Activated naive CD4-positive, alpha-beta T cell treated with anti-CD3 and anti-CD28 coated beads, Interleukin-2, amount 50 U/mL, for 24 hours (primary cell): ENCODE results near the gene BAG3.
A peak's percentile ranks its signal among the peaks of the same experiment; 100 is the strongest.

Source experiments
- H3K27ac Mint-ChIP-seq: one replicate; pipeline ENCODE4 v1.8.0; 2021; ENCODE audit warnings: mild to moderate bottlenecking, mixed read lengths
- H3K27me3 Mint-ChIP-seq: one replicate; pipeline ENCODE4 v1.8.0; 2021; ENCODE audit warnings: mixed read lengths
- H3K36me3 Mint-ChIP-seq: one replicate; pipeline ENCODE4 v1.8.0; 2021; ENCODE audit warnings: mixed read lengths
- H3K4me1 Mint-ChIP-seq: one replicate; pipeline ENCODE4 v1.8.0; 2021; ENCODE audit warnings: mixed read lengths
- H3K4me3 Mint-ChIP-seq: one replicate; pipeline ENCODE4 v1.8.0; 2021; ENCODE audit warnings: mild to moderate bottlenecking, mixed read lengths
- H3K9me3 Mint-ChIP-seq: one replicate; pipeline ENCODE4 v1.8.0; 2021; ENCODE audit warnings: mixed read lengths

Gene BAG3

DNA sequence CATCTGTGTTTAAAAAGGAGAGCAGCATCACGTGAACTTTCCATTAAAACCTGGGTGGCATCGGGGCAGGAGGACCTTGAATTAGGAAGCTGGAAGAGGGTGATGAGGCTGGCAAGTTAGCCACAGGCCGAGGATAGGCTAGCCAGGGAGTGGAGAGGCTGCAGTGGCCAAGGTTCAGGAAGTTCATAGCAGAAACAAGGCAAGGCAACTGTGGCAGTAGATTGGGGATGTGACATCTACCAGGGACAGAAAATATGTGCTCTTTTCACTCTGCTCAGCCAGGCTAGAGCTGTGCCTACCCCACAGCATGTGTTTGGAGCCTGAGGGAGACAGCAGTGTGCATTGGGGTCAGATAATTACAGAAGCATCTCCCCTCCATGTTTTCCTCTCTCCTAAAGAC lies 72.4 kb downstream of the BAG3 start:
- Mint-ChIP-seq H3K27ac (peak overlapping the region; percentile 71), H3K9me3 (no peaks in the 10 kb centered on the region), H3K4me3 (no peak overlapping the region), H3K27me3 (no peaks in the 10 kb centered on the region), H3K36me3 (peaks cover 2% of the 10 kb centered on the region), H3K4me1 (peaks cover 40% of the 10 kb centered on the region)

DNA sequence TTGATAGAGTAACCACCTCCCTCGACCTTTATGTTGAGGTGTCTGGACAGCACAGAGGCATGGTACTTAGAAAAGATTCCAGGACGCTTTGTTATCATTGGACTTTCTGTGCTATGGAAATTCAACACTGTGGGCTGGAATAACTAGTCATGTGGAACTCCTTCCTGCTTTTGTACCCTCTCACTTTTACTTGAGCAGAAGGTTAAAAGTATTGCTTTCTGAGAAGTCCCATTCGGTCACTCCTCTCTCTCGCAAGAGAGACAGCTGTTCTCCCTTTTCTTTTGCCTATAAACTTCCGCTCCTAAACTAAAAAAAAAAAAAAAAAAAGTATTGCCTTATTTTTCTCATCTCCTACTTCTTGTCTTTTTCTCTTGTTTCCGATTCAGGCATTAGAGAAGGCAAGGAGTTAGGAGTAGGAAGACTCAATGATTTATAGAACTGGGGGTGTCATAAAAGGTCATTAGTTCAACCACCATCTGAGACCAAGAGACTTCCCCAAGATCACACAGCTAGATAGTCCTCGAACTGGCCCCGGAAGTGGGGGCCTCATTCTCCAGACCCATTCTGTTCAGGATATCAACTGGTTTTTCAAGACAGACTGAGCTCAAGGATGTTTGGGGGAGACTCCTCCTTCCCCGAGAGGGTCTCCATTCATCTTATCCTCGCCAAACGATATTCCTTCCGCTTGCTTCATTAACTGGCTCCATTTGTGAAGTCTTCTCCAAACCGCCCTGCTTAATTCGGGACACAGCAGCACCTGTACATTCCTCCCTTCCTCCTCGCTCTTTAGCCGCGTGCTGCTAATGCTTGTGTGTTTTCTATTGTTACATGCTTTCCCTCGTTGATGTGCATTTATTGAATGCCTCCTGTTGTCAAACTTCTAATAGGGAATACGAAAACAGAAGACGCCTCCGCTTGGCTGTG lies 73.7 kb downstream of the BAG3 start:
- Mint-ChIP-seq H3K27me3 (no peaks in the 10 kb centered on the region), H3K4me1 (peaks cover 53% of the 10 kb centered on the region), H3K9me3 (no peaks in the 10 kb centered on the region), H3K36me3 (peaks cover 2% of the 10 kb centered on the region), H3K4me3 (peak overlapping the region; percentile 70), H3K27ac (peak overlapping the region; percentile 24)

DNA sequence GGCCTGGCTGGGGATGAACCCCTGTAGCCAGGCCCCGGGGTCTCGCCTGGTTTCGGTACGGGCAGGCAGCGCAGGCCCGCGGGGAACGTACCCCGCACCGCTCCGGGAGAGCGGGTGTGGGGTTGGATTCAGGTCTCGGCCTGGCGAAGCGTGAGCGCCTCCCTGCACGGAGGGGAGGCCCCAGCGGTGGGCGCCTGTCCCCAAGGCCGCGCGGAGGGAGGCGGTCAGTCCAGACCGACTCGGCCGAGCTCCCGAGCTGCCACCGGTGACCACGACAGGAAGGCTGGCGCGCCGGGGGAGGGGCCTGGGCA lies 74.3 kb downstream of the BAG3 start:
- peaks cover 2% of the 10 kb centered on the region for H3K36me3 Mint-ChIP-seq
- peak overlapping the region; percentile 24 for H3K27ac Mint-ChIP-seq
- H3K4me3 Mint-ChIP-seq: peak overlapping the region; percentile 70
- no peaks in the 10 kb centered on the region for H3K9me3 Mint-ChIP-seq
- H3K27me3 Mint-ChIP-seq: no peaks in the 10 kb centered on the region
- peaks cover 58% of the 10 kb centered on the region for H3K4me1 Mint-ChIP-seq

DNA sequence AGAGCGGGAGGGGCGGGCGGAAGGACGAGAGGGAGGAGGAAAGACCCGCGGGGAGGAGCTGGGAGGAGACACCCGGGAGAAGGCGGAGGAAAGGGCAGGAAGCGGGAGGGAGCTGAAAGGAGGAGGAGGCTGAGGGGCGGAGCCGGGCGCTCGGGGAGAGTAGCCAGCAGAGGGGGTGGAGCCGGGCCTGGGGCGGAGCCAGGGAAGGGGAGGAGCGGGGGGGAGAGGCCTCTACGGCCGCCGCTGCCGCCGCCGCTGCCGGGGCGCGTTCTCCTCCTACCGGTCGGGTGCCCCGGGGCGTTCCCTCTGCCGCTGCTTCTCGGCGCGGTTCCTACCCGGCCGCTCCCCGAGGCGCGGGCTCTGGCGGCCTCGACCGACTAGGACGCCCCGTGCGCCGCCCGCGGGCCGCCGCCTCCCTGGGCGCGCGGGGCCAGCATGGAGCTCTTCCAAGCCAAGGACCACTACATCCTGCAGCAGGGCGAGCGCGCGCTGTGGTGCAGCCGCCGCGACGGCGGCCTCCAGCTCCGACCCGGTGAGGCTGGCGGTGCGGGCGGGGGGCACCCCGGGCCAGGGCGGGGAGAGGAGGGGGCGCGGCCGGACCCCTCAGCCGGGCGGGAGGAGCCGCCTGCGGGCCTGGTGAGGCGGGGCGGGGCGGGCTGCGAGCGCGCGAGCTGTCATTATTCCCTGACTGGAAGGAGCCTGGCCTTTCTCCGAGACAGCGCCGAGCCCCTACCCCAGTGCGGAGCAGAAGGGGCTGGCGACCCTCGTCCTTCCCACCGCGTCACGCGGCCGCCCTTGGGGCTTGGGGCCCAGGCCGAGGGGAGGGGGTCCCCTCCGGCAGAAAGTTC lies 74.9 kb downstream of the BAG3 start, which contains the start of gene INPP5F:
Gene INPP5F (plus strand): TSS at position 223 of the 848 bp plus-strand sequence. CDS start 213 bp downstream, at position 436.
- Mint-ChIP-seq H3K9me3 (no peaks in the 10 kb centered on the region), H3K36me3 (peaks cover 2% of the 10 kb centered on the region), H3K4me1 (peaks cover 58% of the 10 kb centered on the region), H3K27me3 (no peaks in the 10 kb centered on the region), H3K27ac (peak within 1 kb of the TSS; percentile 93), H3K4me3 (peak within 1 kb of the TSS; percentile 96)

DNA sequence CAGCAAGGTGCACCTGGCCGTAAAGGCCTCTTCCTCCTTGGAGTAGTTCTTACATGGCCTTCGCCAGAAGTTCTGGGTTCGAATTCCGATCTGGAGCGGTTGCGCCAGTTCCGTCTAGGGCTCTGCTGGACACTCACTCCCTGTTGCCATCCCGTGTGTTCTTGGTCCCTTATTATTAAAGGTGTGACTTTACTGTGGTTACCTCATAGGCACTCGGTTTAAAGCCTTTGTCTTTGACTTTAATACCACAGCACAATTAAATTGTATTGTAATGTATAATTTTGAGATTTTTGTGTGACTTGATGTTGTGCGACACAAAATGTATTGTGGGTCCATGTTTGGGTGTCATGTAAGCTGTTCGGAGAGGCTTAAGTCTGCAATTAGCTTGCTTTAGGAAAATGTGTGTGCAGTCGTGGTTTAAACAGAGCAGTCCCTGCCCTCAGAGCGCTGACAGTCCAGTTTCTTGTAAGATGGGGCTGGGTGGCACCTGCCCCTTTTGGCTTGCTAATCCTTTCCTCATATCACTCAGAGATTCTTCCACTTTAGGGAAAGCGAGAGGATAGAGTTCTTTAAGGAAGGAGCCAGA lies 75.6 kb downstream of the BAG3 start:
- Mint-ChIP-seq H3K9me3 (no peaks in the 10 kb centered on the region), H3K4me3 (peak overlapping the region; percentile 96), H3K36me3 (peaks cover 2% of the 10 kb centered on the region), H3K27me3 (no peaks in the 10 kb centered on the region), H3K4me1 (peaks cover 58% of the 10 kb centered on the region), H3K27ac (peak overlapping the region; percentile 93)
